SH-SY5Y (cell line): Measurements from ENCODE around the gene WDR93.

Source experiments
- GATA2 ChIP-seq: IDR thresholded peaks from 2 replicates; pipeline ENCODE4 v1.6.1; 2011; ENCODE audit warnings: mild to moderate bottlenecking, low read depth, low read length
- GATA3 ChIP-seq: IDR thresholded peaks from 2 replicates; pipeline ENCODE4 v1.6.1; 2011; ENCODE audit warnings: low read depth, mild to moderate bottlenecking, low read length, moderate library complexity

The WDR93 gene

GRCh38 chr15:89772932-89773583, 82.4 kb downstream of the WDR93 start:
- no peak for TF ChIP-seq GATA3
- TF ChIP-seq GATA2 = no peak

- no peak for TF ChIP-seq GATA2
- TF ChIP-seq GATA3 = no peak
Observed at GRCh38 chr15:89774492-89774891, 83.9 kb downstream of the WDR93 start.

- no peak for TF ChIP-seq GATA3
- TF ChIP-seq GATA2 = no peak
Observed at GRCh38 chr15:89775815-89776214, 85.2 kb downstream of the WDR93 start.

GRCh38 chr15:89776274-89777072, 85.9 kb downstream of the WDR93 start, which contains the start of gene MESP2:
TSS of gene MESP2 (plus strand) at chr15:89776332. CDS start at chr15:89776358, 26 bp downstream.
- TF ChIP-seq GATA3 (no peak), GATA2 (no peak)

GRCh38 chr15:89777073-89777751, 86.6 kb downstream of the WDR93 start:
- no peak for TF ChIP-seq GATA3
- no peak for TF ChIP-seq GATA2

GRCh38 chr15:89777782-89778380, 87.3 kb downstream of the WDR93 start:
- TF ChIP-seq GATA2 (no peak), GATA3 (no peak)

- TF ChIP-seq GATA2 (no peak), GATA3 (no peak)
Observed at GRCh38 chr15:89778861-89779260, 88.2 kb downstream of the WDR93 start.

GRCh38 chr15:89780601-89781000, 90.0 kb downstream of the WDR93 start:
- no peak for TF ChIP-seq GATA2
- TF ChIP-seq GATA3 = no peak

GRCh38 chr15:89781055-89781454, 90.4 kb downstream of the WDR93 start:
- TF ChIP-seq GATA2 (no peak), GATA3 (no peak)

- TF ChIP-seq GATA3 (no peak), GATA2 (no peak)
Observed at GRCh38 chr15:89781891-89782618, 91.4 kb downstream of the WDR93 start.

GRCh38 chr15:89783111-89783860, 92.7 kb downstream of the WDR93 start:
- TF ChIP-seq GATA2 = no peak
- TF ChIP-seq GATA3 = no peak

- TF ChIP-seq GATA3 = no peak
- TF ChIP-seq GATA2 = no peak
Observed at GRCh38 chr15:89783861-89784685, 93.5 kb downstream of the WDR93 start.

GRCh38 chr15:89784686-89784960, 94.0 kb downstream of the WDR93 start:
- TF ChIP-seq GATA2 = no peak
- no peak for TF ChIP-seq GATA3

- TF ChIP-seq GATA2 = no peak
- no peak for TF ChIP-seq GATA3
Observed at GRCh38 chr15:89785064-89785773, 94.6 kb downstream of the WDR93 start.
